Upper lobe of left lung (tissue), 6 donors: ENCODE data around the gene SNX20. TPM values are rescaled to one million over a fixed set of nuclear protein-coding genes. Genes with fewer than 3 reads are reported as not detected.

Experiments
- ATAC-seq, 2 donors: fragments of 200-7000 bp; cut with Tn5 transposase; one replicate each; pipeline ENCODE4 v1.9.1; 2022; ENCODE audit warnings: mild to moderate bottlenecking in 2 of 2, moderate library complexity in 2 of 2; ENCODE audit not compliant: low FRiP score in 2 of 2
- DNase-seq, 2 donors: peaks; one replicate each; pipeline ENCODE4 v3.0.0-alpha.2; 2019 to 2020
- H3K27ac ChIP-seq, 4 donors: fragments of 200-600 bp; sonication (generic); one replicate each; pipeline ENCODE4 v1.5.1; 2016 to 2019
- H3K27me3 ChIP-seq, 4 donors: fragments of 200-600 bp; sonication (generic); one replicate each; pipeline ENCODE4 v1.5.1; 2017 to 2019
- H3K36me3 ChIP-seq, 4 donors: fragments of 200-600 bp; sonication (generic); one replicate each; pipeline ENCODE4 v1.5.1; 2016 to 2019
- H3K4me1 ChIP-seq, 4 donors: fragments of 200-600 bp; sonication (generic); one replicate each; pipeline ENCODE4 v1.5.1; 2018 to 2019
- H3K4me3 ChIP-seq, 4 donors: fragments of 200-600 bp; sonication (generic); one replicate each; pipeline ENCODE4 v1.5.1; 2017 to 2019; ENCODE audit warnings: mild to moderate bottlenecking in 2 of 4, moderate library complexity in 1 of 4
- H3K9me3 ChIP-seq, 4 donors: fragments of 200-600 bp; sonication (generic); one replicate each; pipeline ENCODE4 v1.5.1; 2018 to 2019
- CTCF ChIP-seq, 6 experiments: fragments of 450-650 bp in 4 of 6; fragments of 200-600 bp in 2 of 6; sonication (generic) in 2 of 6; IDR thresholded peaks; one replicate each; pipeline ENCODE4 v1.5.1; 2016 to 2019; ENCODE audit warnings: antibody characterized with exemption in 6 of 6
- EP300 ChIP-seq, 4 donors: sonication (generic); formaldehyde crosslinking; IDR thresholded peaks; one replicate each; pipeline ENCODE4 v1.5.1; 2017; ENCODE audit warnings: antibody characterized with exemption in 4 of 4, control low read depth in 2 of 4
- POLR2A ChIP-seq, 4 donors: fragments of 450-650 bp; IDR thresholded peaks; one replicate each; pipeline ENCODE4 v1.5.1; 2016 to 2017; ENCODE audit warnings: antibody characterized with exemption in 4 of 4, mild to moderate bottlenecking in 2 of 4
- POLR2AphosphoS5 ChIP-seq, 2 donors: sonication (generic); formaldehyde crosslinking; IDR thresholded peaks; one replicate each; pipeline ENCODE4 v1.5.1; 2017; ENCODE audit warnings: antibody characterized with exemption in 2 of 2
- WGBS, 2 donors: methylation state at CpG; one replicate each; pipeline ENCODE4 v1.1.5; 2017 to 2018; 5-methylcytosine and 5-hydroxymethylcytosine counted together
- total RNA-seq, 6 donors: library from RNA; depleted of rRNA in 4 of 6; stranded (reverse); fragments of >200 nt in 4 of 6; gene quantifications; one replicate each; pipeline versions ENCODE4 v1.1.0 to v1.2.1, GENCODE V29; 2016 to 2021
- donor health status: DM: no; HTN: no; CAD: no; lungs with moderate emphysema.
- donor health status: DM: no; HTN: yes; CAD: no; lungs with severe emphysema.

SNX20 gene
- total RNA-seq, 6 donors from 2014 or later, result 3.2 to 16.9 (median 13.2) TPM

GRCh38 chr16:50696126-50696525, 15.0 kb upstream of the SNX20 start:
- Histone ChIP-seq H3K36me3 (no peaks in the 10 kb centered on the region), H3K27ac (peak overlapping the region; percentile 77 to 89 (median 87)), H3K27me3 (no peaks in the 10 kb centered on the region), H3K4me1 (peaks cover 26 to 60% (median 40%) of the 10 kb centered on the region in 4 donors), H3K4me3 (peak overlapping the region in 1 of 4 donors; percentile 1), H3K9me3 (no peaks in the 10 kb centered on the region)
- 29 to 34% methylated on average over 4 to 5 of the region's 5 CpGs for WGBS, 2 donors
- DNase-seq (peak in 1 of 2 donors; percentile 25), ATAC-seq (no peak)
- TF ChIP-seq POLR2A (IDR thresholded peaks at IDR 0.05) (no peak), EP300 (IDR thresholded peaks at IDR 0.05) (no peak), CTCF (IDR thresholded peaks at IDR 0.05) (no peak), POLR2AphosphoS5 (IDR thresholded peaks at IDR 0.05) (no peak)

GRCh38 chr16:50695017-50696000, 14.2 kb upstream of the SNX20 start:
- ATAC-seq (peak in 1 of 2 donors; percentile 68), DNase-seq (peak in 1 of 2 donors; percentile 76)
- Histone ChIP-seq H3K4me3 (peak overlapping the region in 1 of 4 donors; percentile 66), H3K4me1 (peaks cover 26 to 60% (median 40%) of the 10 kb centered on the region in 4 donors), H3K9me3 (no peaks in the 10 kb centered on the region), H3K27me3 (no peaks in the 10 kb centered on the region), H3K36me3 (no peaks in the 10 kb centered on the region), H3K27ac (peak overlapping the region; percentile 77 to 89 (median 87))
- 91 to 94% methylated on average over 9 of the region's 9 CpGs for whole genome bisulfite sequencing, 2 donors
- TF ChIP-seq POLR2AphosphoS5 (IDR thresholded peaks at IDR 0.05), result peak; percentile 50 to 66
- peak in 1 of 4 donors; percentile 51 for TF ChIP-seq POLR2A (IDR thresholded peaks at IDR 0.05)
- TF ChIP-seq EP300 (IDR thresholded peaks at IDR 0.05), result no peak

- 90 to 92% methylated on average over 2 of the region's 2 CpGs for WGBS, 2 donors
- H3K36me3 ChIP-seq, result no peaks in the 10 kb centered on the region
- no peak for TF ChIP-seq POLR2A (IDR thresholded peaks at IDR 0.05)
- no peak for TF ChIP-seq EP300 (IDR thresholded peaks at IDR 0.05)
- no peak for TF ChIP-seq POLR2AphosphoS5 (IDR thresholded peaks at IDR 0.05)
- no peak for TF ChIP-seq CTCF (IDR thresholded peaks at IDR 0.05)
- H3K4me3 ChIP-seq, result peak overlapping the region in 3 of 4 donors; percentile 43 to 66 (median 58)
- DNase-seq, result no peak
- peaks cover 26 to 60% (median 41%) of the 10 kb centered on the region in 4 donors for H3K4me1 ChIP-seq
- no peaks in the 10 kb centered on the region for H3K9me3 ChIP-seq
- no peak for ATAC-seq
- H3K27ac ChIP-seq, result peak overlapping the region; percentile 63 to 88 (median 74)
- H3K27me3 ChIP-seq, result no peaks in the 10 kb centered on the region
Measured at GRCh38 chr16:50694206-50694605, 13.1 kb upstream of the SNX20 start.

GRCh38 chr16:50692999-50693781, 12.1 kb upstream of the SNX20 start, which contains the start of gene NOD2:
NOD2 (plus strand) TSS chr16:50693606; CDS start chr16:50699496, 5,890 bp downstream.
- Histone ChIP-seq H3K4me3 (peak within 1 kb of the TSS; percentile 40 to 66 (median 50)), H3K4me1 (peaks cover 26 to 54% (median 39%) of the 10 kb centered on the region in 4 donors), H3K36me3 (no peaks in the 10 kb centered on the region), H3K27me3 (no peaks in the 10 kb centered on the region), H3K9me3 (no peaks in the 10 kb centered on the region), H3K27ac (peak within 1 kb of the TSS; percentile 63 to 88 (median 74))
- 24 to 53% methylated on average over 16 to 25 of the region's 56 CpGs for WGBS, 2 donors
- ATAC-seq, result peak in 1 of 2 donors; percentile 73
- TF ChIP-seq EP300 (IDR thresholded peaks at IDR 0.05), result no peak
- TF ChIP-seq POLR2A (IDR thresholded peaks at IDR 0.05), result peak in 2 of 4 donors; percentile 25 to 63
- no peak for TF ChIP-seq CTCF (IDR thresholded peaks at IDR 0.05)
- TF ChIP-seq POLR2AphosphoS5 (IDR thresholded peaks at IDR 0.05), result no peak
- peak; percentile 57 to 91 for DNase-seq
